Stimulated activated naive CD8-positive, alpha-beta T cell treated with anti-CD3 and anti-CD28 coated beads, Interleukin-15, Interleukin-2, amounts not matched to agents 100 ng/mL and 50 ng/mL, for 24 hours (primary cell): Measurements from ENCODE around the gene ART5.

Experiments
- H3K27ac Mint-ChIP-seq: one replicate; pipeline ENCODE4 v1.8.0; 2021; ENCODE audit warnings: mild to moderate bottlenecking, mixed read lengths
- H3K27me3 Mint-ChIP-seq: one replicate; pipeline ENCODE4 v1.8.0; 2021; ENCODE audit warnings: mixed read lengths
- H3K36me3 Mint-ChIP-seq: one replicate; pipeline ENCODE4 v1.8.0; 2021; ENCODE audit warnings: low read depth, mixed read lengths
- H3K4me1 Mint-ChIP-seq: one replicate; pipeline ENCODE4 v1.8.0; 2021; ENCODE audit warnings: low read depth, mixed read lengths
- H3K4me3 Mint-ChIP-seq: one replicate; pipeline ENCODE4 v1.8.0; 2021; ENCODE audit warnings: mild to moderate bottlenecking, mixed read lengths
- H3K9me3 Mint-ChIP-seq: one replicate; pipeline ENCODE4 v1.8.0; 2021; ENCODE audit warnings: mixed read lengths

ART5 gene

DNA sequence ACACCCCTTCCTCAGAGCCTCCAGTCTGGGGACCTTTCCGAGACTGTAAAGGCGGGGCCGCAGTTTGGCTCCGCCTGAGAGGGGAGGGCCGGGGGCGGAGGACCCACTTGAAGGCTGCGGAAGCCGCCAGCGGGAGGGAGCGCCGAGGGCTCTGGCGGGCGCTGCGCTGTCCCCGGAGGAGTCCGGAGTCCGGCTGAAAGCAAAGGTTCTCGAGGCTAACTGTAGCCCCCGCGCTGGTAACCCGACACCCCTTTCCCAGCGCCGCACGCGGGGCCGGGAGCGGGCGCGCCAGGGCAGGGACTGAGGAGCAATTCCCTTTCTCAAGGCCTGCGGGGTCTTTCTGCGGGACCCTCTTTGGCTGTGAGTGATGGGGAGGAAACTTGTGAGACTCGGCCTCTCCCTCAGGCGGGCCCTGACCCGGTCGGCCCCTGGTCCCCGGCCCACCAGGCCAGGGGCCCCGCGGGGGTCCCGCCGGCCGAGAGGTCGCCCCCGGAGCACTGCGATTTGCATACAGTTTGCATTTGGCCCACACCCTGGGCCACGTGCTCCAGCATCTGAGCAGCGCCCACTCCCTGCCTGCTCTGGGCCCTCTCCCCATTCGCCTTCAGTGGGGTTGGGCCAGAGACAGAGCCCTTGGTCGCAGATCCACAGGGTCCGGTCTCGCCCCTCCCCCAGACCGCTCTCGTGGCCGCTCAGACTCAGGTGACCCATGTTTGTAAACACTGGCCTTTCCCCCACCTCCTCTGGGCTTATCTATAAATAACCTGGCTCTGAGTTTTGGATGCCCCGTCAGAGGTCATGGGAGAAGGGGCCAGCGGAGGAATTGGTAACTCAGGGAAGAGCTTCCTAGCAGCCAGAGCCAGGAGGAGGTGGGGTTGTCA, 519 bp upstream of the ART5 start:
- Mint-ChIP-seq H3K27me3 (peaks cover 17% of the 10 kb centered on the region), H3K27ac (no peak overlapping the region), H3K4me1 (peaks cover 5% of the 10 kb centered on the region), H3K9me3 (no peaks in the 10 kb centered on the region), H3K36me3 (no peaks in the 10 kb centered on the region), H3K4me3 (peak overlapping the region; percentile 73)

DNA sequence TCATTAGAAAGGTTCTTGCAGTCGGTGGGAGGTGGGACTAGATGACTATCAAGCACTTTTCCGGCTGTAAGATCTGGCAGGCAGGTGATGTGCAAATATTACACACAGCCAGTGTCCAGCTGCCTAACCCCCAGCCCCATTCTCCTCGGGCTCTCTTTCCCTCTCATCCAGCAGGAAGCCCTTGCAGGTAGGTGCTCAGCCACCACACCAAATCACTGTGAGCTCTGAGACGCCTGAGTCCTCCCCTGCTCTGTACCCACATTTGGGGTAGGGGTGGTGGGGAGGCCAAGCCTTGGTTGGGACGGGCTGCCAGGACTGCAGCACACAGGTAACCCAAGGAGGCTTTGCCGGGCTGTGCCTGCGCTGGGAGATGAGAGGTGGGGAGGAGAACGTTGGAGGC, 601 bp downstream of the ART5 start:
- peak overlapping the region; percentile 47 for H3K4me3 Mint-ChIP-seq
- no peaks in the 10 kb centered on the region for H3K36me3 Mint-ChIP-seq
- no peak overlapping the region for H3K27ac Mint-ChIP-seq
- peaks cover 5% of the 10 kb centered on the region for H3K4me1 Mint-ChIP-seq
- no peaks in the 10 kb centered on the region for H3K9me3 Mint-ChIP-seq
- peaks cover 11% of the 10 kb centered on the region for H3K27me3 Mint-ChIP-seq

DNA sequence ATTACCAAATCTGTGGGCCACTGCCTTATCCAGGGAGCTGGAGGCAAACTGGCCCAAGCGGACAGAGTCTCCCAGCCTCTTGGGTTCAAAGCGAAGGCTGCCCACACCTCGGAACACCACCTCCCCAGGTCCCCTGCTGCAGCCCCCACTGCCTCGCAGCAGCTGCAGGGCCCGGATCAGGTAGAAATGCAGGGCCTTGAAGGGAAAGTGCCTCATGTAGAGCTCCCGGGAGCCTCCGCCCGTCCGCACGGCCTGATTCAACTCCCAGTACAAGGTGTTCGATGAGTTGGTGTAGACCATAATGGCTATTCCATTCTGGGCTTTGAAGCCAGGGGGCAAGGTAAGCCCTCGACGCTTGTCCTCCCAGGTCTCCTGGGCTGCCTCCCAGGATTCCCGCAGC, 2.0 kb downstream of the ART5 start:
- Mint-ChIP-seq H3K4me1 (peaks cover 5% of the 10 kb centered on the region), H3K36me3 (no peaks in the 10 kb centered on the region), H3K9me3 (no peaks in the 10 kb centered on the region), H3K27me3 (peaks cover 11% of the 10 kb centered on the region), H3K4me3 (no peak overlapping the region), H3K27ac (no peak overlapping the region)

DNA sequence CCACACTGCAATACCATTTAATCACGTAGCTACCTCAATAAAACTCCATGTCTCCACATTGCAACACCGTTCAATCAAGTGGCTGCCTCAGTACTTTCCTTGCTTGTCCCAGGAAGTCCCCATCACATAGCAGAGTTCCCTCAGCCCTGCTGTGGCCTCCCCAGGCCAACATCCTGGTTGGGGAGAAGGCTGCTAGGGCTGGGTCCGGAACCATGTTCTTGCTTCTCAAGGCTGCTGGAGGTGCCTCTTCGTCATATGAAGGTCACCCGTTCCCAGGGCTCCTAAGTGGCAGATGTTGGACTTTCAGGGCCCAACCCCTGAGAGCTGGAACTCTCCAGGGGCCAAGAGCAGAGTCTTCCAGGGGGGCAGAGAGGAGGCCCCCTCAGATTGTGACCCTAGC, 3.3 kb downstream of the ART5 start:
- Mint-ChIP-seq H3K9me3 (no peaks in the 10 kb centered on the region), H3K4me3 (no peak overlapping the region), H3K36me3 (no peaks in the 10 kb centered on the region), H3K4me1 (peaks cover 5% of the 10 kb centered on the region), H3K27me3 (peaks cover 5% of the 10 kb centered on the region), H3K27ac (no peak overlapping the region)

DNA sequence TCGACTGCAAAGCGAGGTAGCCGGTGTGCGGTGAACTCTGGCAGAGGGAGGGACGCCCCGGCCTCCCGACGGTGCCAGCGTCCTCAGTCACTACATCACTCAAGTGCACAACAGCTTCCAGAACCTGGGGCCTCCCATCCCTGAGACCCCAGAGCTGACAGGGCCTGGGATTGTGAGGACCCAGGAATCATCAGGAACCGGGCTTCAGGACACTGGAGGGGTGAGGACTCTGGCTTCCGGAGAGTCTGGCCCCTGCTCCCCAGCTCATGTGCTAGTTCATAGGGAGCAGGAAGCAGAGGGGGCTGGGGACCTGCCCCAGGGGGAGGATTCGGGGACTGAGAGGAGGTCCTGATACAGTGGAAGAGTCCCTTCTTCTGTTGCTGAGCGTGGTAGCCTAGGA, 4.6 kb downstream of the ART5 start:
- H3K27me3 Mint-ChIP-seq: peaks cover 5% of the 10 kb centered on the region
- no peaks in the 10 kb centered on the region for H3K4me1 Mint-ChIP-seq
- H3K36me3 Mint-ChIP-seq: no peaks in the 10 kb centered on the region
- H3K9me3 Mint-ChIP-seq: no peaks in the 10 kb centered on the region
- no peak overlapping the region for H3K27ac Mint-ChIP-seq
- no peak overlapping the region for H3K4me3 Mint-ChIP-seq

DNA sequence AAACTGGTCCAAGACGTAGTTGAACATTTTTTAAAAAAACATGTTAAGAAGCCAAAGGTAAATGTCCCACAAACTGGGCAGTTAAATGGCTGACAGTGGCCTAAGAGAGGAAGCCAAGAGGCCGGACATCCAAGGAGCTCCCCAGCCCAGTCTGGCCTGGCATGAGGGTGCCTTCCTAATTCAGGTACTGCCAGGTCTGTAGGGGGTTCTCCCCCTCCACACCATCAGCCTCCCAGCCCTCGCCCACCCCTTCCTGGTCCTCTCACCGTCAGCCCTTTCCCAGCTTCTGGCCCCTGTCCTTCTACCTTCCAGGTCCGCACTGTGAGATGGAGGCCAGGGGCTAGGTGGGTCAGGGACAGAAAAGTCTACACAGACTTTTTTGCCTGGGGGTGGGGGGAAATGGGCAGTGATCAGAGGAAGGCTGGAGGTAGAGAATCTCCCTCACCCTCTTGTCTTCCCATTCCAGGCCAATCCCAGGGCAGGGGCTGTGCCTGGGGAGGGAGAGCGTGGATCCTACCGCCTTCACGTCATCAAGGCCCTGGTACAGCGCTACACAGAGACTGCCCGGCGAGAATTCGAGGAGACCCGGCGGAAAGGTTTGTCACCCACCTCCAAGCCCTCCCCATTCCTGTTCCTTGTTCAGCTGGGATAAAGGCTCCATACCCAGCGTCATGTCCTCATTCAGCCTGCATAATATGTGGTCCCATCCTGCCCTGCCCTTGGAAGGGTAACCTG, 6.0 kb downstream of the ART5 start:
- no peaks in the 10 kb centered on the region for H3K27me3 Mint-ChIP-seq
- no peak overlapping the region for H3K4me3 Mint-ChIP-seq
- no peaks in the 10 kb centered on the region for H3K36me3 Mint-ChIP-seq
- H3K9me3 Mint-ChIP-seq: no peaks in the 10 kb centered on the region
- no peak overlapping the region for H3K27ac Mint-ChIP-seq
- no peaks in the 10 kb centered on the region for H3K4me1 Mint-ChIP-seq

DNA sequence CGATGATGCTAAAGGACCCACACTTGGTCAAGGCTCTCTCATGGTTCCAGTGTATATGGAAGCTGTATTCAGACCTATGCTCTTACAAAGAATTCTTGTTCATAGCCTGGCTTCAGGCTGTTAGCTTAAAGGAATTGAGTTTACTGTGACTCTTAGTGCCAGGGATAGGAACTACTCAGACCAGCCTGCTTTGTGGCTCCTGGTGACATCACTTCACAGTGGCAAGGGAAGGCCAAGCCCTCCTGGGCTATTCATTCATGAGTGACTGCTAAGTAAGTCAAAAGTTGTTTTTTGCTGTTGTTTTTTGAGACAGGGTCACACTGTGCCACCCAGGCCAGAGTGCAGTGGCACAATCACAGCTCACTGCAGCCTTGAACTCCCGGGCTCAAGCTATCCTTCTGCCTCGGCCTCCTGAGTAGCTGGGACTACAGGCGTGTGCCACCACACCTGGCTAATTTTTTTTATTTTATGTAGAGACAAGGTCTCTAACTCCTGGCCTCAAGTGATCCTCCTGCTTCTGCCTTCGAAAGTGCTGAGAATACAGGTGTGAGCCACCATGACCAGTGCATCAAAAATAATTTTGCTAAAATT, 9.6 kb downstream of the ART5 start:
- H3K27ac Mint-ChIP-seq: no peak overlapping the region
- H3K9me3 Mint-ChIP-seq: no peaks in the 10 kb centered on the region
- no peaks in the 10 kb centered on the region for H3K36me3 Mint-ChIP-seq
- no peaks in the 10 kb centered on the region for H3K4me1 Mint-ChIP-seq
- no peak overlapping the region for H3K4me3 Mint-ChIP-seq
- no peaks in the 10 kb centered on the region for H3K27me3 Mint-ChIP-seq

DNA sequence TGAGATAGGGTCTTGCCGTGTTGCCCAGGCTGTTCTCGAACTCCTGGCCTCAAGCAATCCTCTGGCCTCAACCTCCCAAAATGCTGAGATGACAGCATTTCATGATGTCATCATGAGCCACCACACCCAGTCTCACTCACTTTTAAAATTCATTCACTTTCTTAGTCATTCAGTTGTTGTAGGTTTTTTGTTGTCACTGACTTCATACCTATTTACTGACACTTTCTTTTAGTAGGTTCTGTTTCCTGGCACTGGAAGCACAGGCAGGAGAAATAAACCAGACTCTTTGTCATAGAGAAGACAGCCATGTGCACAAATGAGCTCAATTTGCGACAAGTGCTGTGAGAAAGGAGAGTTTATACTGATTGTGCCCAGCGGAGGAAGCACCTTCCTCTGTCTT, 10.5 kb downstream of the ART5 start:
- Mint-ChIP-seq H3K4me1 (peaks cover 5% of the 10 kb centered on the region), H3K9me3 (no peaks in the 10 kb centered on the region), H3K27me3 (peaks cover 5% of the 10 kb centered on the region), H3K4me3 (no peak overlapping the region), H3K36me3 (no peaks in the 10 kb centered on the region), H3K27ac (no peak overlapping the region)

DNA sequence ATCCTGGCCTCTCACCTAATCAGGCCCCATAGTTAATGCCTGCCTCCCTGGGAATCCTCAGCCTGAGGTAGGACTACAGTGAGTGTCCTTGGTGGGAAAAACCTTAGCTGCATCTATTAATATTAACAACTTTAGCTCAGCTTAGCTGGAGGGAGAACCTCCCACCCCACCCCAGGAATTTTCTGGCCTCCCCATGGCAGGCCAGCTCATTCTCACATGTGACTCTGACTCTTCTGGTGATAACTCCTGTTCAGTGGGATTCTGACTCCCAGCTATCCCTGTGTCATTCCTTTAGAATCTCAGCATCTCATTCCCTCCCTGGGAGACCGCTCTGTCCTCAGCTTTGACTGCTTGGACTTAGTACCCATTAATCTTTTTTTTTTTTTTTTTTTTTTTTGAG, 14.5 kb downstream of the ART5 start:
- Mint-ChIP-seq H3K27me3 (peaks cover 5% of the 10 kb centered on the region), H3K27ac (no peak overlapping the region), H3K4me3 (no peak overlapping the region)

DNA sequence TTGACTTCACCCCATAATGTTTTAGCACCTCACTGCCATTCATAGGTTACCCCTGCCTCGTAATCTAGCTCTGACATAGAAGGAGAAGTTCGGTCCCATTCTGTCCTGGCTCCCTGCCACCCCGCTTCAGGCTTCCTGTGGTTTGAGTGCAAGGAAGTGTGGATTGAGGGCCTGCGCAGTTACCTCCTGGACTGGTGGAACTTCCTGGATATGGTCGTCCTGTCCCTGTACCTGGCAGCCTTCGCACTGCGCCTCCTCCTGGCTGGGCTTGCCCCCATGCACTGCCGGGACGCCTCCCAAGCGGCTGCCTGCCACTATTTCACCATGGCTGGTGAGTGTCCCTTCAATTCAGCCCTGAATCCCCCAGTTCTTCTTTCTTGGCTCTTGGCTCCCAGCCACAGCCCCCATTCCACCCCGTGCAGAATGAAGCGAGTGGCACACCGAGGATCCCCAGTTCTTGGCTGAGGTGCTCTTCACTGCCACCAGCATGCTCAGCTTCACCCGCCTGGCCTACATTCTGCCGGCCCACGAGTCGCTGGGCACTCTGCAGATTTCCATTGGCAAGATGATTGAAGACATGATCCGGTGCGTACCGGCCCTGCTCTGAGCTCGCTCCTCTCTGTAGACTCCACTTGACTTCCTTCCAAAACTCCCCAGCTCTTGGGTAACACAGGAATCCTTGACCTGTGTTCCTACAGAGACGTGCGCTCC, 15.4 kb downstream of the ART5 start:
- Mint-ChIP-seq H3K27me3 (peaks cover 5% of the 10 kb centered on the region), H3K9me3 (no peaks in the 10 kb centered on the region), H3K4me3 (no peak overlapping the region), H3K36me3 (no peaks in the 10 kb centered on the region), H3K4me1 (peaks cover 6% of the 10 kb centered on the region), H3K27ac (no peak overlapping the region)

More for the DNA sequence above, 14.5 kb downstream of the ART5 start:
- no peaks in the 10 kb centered on the region for H3K9me3 Mint-ChIP-seq
- H3K4me1 Mint-ChIP-seq: peaks cover 6% of the 10 kb centered on the region
- H3K36me3 Mint-ChIP-seq: no peaks in the 10 kb centered on the region

DNA sequence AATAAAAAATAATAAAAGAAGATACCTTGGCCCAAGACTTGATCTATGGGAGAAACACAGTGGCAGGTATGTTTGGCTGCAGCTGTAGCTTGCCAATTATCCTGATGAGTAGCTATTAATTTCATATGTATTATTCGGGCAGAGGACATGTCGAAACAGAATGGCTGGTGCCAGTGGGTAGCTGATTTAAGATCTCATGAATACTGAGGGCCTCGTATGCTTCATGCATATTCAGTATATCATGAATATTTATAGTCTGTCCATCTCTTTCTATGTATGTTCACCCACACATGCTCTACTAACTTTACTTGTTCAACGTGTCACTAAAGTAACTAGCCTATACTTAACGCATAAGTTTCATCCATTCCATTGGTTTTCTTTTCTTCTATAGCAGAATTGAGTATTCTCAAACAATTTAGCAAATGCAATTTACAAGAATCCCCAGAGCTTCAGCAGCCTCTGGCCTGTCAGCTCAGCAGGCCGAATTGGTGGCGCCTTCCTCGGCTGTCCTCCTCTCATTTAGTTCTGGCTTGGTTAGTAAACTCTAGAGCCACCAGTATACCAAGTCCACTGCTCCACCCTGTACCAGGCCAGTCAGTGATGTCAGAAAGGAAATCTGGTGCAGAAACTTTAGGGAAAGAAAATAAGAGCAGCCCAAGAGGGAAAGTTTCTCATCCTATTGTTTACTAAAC, 17.9 kb downstream of the ART5 start:
- H3K4me3 Mint-ChIP-seq: no peak overlapping the region

DNA sequence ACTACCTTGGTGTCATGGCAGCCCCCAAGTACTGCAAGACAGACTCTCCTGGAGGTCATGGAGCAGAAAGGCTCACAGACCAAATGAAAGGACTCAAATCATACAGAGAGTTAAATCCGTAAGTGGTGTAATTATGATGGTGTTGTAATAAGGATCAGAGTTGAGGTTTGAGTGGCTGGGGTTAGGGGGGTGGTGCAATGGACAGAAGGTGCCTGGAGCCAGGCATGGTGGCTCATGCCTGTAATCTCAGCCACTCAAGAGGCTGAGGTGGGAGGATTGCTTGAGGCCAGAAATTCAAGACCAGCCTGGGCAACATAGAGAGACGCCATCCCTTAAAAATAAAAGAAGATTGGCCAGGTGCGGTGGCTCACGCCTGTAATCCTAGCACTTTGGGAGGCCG, 18.7 kb downstream of the ART5 start:
- Mint-ChIP-seq H3K27ac (no peak overlapping the region), H3K4me3 (no peak overlapping the region), H3K9me3 (no peaks in the 10 kb centered on the region), H3K27me3 (peaks cover 5% of the 10 kb centered on the region), H3K4me1 (peaks cover 6% of the 10 kb centered on the region), H3K36me3 (no peaks in the 10 kb centered on the region)

More for the DNA sequence above, 17.9 kb downstream of the ART5 start:
- Mint-ChIP-seq H3K27ac (no peak overlapping the region), H3K4me1 (peaks cover 6% of the 10 kb centered on the region), H3K9me3 (no peaks in the 10 kb centered on the region), H3K27me3 (peaks cover 5% of the 10 kb centered on the region), H3K36me3 (no peaks in the 10 kb centered on the region)

DNA sequence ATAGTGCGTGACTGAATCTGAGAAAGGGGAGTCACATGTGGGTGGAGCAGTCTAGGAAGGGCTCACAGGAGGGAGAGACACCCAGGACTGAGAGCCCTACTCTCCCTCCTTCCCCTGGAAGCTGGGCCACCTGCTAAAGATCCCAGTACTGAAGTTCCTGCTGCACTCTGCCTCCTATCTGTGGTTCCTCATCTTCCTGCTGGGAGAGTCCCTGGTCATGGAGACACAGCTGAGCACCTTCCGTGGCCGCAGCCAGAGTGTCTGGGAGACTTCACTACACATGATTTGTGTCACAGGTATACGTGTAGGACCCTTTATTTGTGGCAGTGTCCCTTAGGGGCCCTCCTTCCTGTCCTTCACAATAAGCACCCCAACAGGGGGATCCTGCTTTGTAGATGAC, 19.3 kb downstream of the ART5 start:
- Mint-ChIP-seq H3K4me3 (no peak overlapping the region), H3K36me3 (no peaks in the 10 kb centered on the region), H3K4me1 (peaks cover 6% of the 10 kb centered on the region), H3K9me3 (no peaks in the 10 kb centered on the region), H3K27me3 (peaks cover 5% of the 10 kb centered on the region), H3K27ac (no peak overlapping the region)

DNA sequence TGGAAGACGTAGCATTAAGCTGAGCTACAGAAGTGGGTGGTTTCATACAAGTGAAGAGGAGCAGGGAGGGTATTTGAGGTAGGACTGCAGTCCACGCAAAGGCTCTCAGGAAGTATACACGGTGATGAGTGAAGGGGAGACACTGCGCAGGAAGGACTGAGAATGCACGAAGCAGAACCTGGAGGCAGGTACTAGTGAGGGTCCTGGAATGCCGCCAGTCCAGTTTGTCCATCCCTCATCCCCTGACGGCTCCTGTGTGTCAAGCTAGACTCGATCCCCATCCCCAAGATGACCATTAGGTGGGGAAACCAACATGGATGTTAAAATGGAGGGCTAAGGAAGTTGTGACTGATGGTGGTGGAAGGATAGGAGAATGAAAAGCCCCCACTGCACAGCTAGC, 23.8 kb downstream of the ART5 start:
- H3K4me3 Mint-ChIP-seq: no peak overlapping the region
- H3K4me1 Mint-ChIP-seq: peaks cover 12% of the 10 kb centered on the region
- peaks cover 3% of the 10 kb centered on the region for H3K27me3 Mint-ChIP-seq
- no peaks in the 10 kb centered on the region for H3K9me3 Mint-ChIP-seq
- no peaks in the 10 kb centered on the region for H3K36me3 Mint-ChIP-seq
- no peak overlapping the region for H3K27ac Mint-ChIP-seq
